Kidney (tissue), 22 donors: ENCODE measurements around the gene CFHR3. TPM values are rescaled to one million over a fixed set of nuclear protein-coding genes. Genes with fewer than 3 reads are reported as not detected.

ENCODE experiments used
- DNase-seq, 5 donors: peaks; one replicate each; pipeline ENCODE4 v3.0.0-alpha.2; 2013 to 2020
- FAIRE-seq: peaks from 2 replicates; lab custom pipeline; 2012; peaks lifted over from hg19 to GRCh38; lab: Jason Lieb, UNC
- H3K27ac ChIP-seq, 2 donors: one replicate each; pipeline ENCODE4 v1.7.0; 2013; ENCODE audit warnings: low read depth in 2 of 2, low read length in 2 of 2, inconsistent platforms in 1 of 2
- H3K27me3 ChIP-seq: one replicate; pipeline ENCODE4 v1.7.1; 2013; ENCODE audit warnings: low read length, inconsistent platforms; ENCODE audit not compliant: control insufficient read depth, insufficient read depth
- H3K36me3 ChIP-seq, 3 donors: one replicate each; pipeline versions ENCODE4 v1.7.0 to v1.7.1; 2013; ENCODE audit warnings: low read length in 3 of 3, control low read depth in 1 of 3, inconsistent platforms in 1 of 3; ENCODE audit not compliant: insufficient read depth in 3 of 3, control insufficient read depth in 2 of 3
- H3K4me1 ChIP-seq, 3 donors: one replicate each; pipeline versions ENCODE4 v1.7.0 to v1.7.1; 2013; ENCODE audit warnings: low read length in 3 of 3, inconsistent platforms in 1 of 3, low read depth in 1 of 3; ENCODE audit not compliant: control insufficient read depth in 2 of 3, insufficient read depth in 2 of 3
- H3K4me3 ChIP-seq, 3 donors: one replicate each; pipeline versions ENCODE4 v1.7.0 to v1.8.1; 2013; ENCODE audit warnings: low read length in 3 of 3, control low read depth in 1 of 3, inconsistent platforms in 1 of 3
- H3K9ac ChIP-seq, 3 donors: one replicate each; pipeline versions ENCODE4 v1.7.0 to v1.7.1; 2013; ENCODE audit warnings: low read length in 3 of 3, control low read depth in 1 of 3, inconsistent platforms in 1 of 3
- H3K9me3 ChIP-seq, 3 donors: one replicate each; pipeline versions ENCODE4 v1.7.0 to v1.7.1; 2013; ENCODE audit warnings: low read length in 3 of 3, control low read depth in 1 of 3, inconsistent platforms in 1 of 3; ENCODE audit not compliant: control insufficient read depth in 2 of 3, insufficient read depth in 1 of 3
- CTCF ChIP-seq: IDR thresholded peaks from 3 replicates; pipeline ENCODE4 v1.5.1; 2012; ENCODE audit warnings: mild to moderate bottlenecking, moderate library complexity, borderline replicate concordance; ENCODE audit not compliant: insufficient read depth; ENCODE audit errors: extremely low read depth
- intact Hi-C: fragments of 100-400 bp; cut with DNase I; formaldehyde crosslinking; loops from one replicate; pipeline ENCODE4 v1.11.1; 2022
- long read RNA-seq, 10 donors: library from polyadenylated mRNA in 1 of 10; unstranded in 1 of 10; transcript quantifications; one replicate each; pipeline ENCODE4 v2.0.0 and lab custom pipeline, GENCODE V29; 2021 to 2026
- polyA plus RNA-seq: library from polyadenylated mRNA; stranded (reverse); fragments of 350-450 nt; fragmentation: Illumina TruSeq; extraction: RNeasy Lipid Tissue Mini Kit (QIAGEN cat#74804); gene quantifications from one replicate; pipeline ENCODE4 v1.2.3, GENCODE V29; 2014; ENCODE audit warnings: low read depth, low replicate concordance; ENCODE audit not compliant: insufficient read depth
- total RNA-seq: library from RNA; stranded (reverse); fragmentation: NEBNext Ultra II Directional; extraction: Animal tissue kit (Norgen Biotek cat#: 25700); gene quantifications from one replicate; pipeline ENCODE4 v1.2.1, GENCODE V29; 2021
- donor health status: control.
- donor health status: control.
- donor health status: control.
- donor health status: control.
- donor health status: control.
- donor health status: DM: yes; HTN: yes; CAD: no.
- donor health status: Normal renal cell carcinoma (clear cell type).

CFHR3 gene
- total RNA-seq (2.1 TPM), polyA plus RNA-seq (not detected)
- long read RNA-seq, donor 1 = 0 reads
- long read RNA-seq, donor 2 = 0 reads
- long read RNA-seq, donor 3 = 0 reads
- long read RNA-seq, donor 4 = 0 reads
- long read RNA-seq, donor 5 = 0 reads
- long read RNA-seq, donor 6 = 0 reads
- long read RNA-seq, donor 7, partial matches to known transcripts = 0 of 1 reads
- long read RNA-seq, donor 7, other reads (novel, unspliced or antisense) = 1 of 1 reads
- long read RNA-seq, donor 8 = 0 reads
- long read RNA-seq, donor 9 = 0 reads
- long read RNA-seq, donor 10 = 0 reads

GRCh38 chr1:196774603-196775002 lies at the start of gene CFHR3:
Gene CFHR3 (plus strand): TSS chr1:196774840. CDS start chr1:196774887, 47 bp downstream.
- FAIRE-seq (no peak), DNase-seq (no peak)
- Histone ChIP-seq H3K27me3 (no peaks in the 10 kb centered on the region), H3K4me3 (no peak within 1 kb of the TSS), H3K4me1 (no peaks in the 10 kb centered on the region), H3K9me3 (no peaks in the 10 kb centered on the region), H3K27ac (no peak within 1 kb of the TSS), H3K36me3 (no peaks in the 10 kb centered on the region), H3K9ac (no peak within 1 kb of the TSS)
- intact Hi-C loops = no loop called here
- no peak for TF ChIP-seq CTCF

GRCh38 chr1:196732526-196732925 lies 42.1 kb upstream of the CFHR3 start:
- intact Hi-C loops = no loop called here
- Histone ChIP-seq H3K9me3 (no peaks in the 10 kb centered on the region), H3K27me3 (no peaks in the 10 kb centered on the region), H3K4me3 (no peak overlapping the region), H3K36me3 (no peaks in the 10 kb centered on the region), H3K4me1 (no peaks in the 10 kb centered on the region), H3K9ac (no peak overlapping the region), H3K27ac (no peak overlapping the region)
- TF ChIP-seq CTCF = no peak
- DNase-seq (no peak), FAIRE-seq (no peak)

GRCh38 chr1:196733091-196733970 lies 41.3 kb upstream of the CFHR3 start:
- Histone ChIP-seq H3K36me3 (no peaks in the 10 kb centered on the region), H3K27me3 (no peaks in the 10 kb centered on the region), H3K9ac (no peak overlapping the region), H3K4me3 (no peak overlapping the region), H3K4me1 (no peaks in the 10 kb centered on the region), H3K27ac (no peak overlapping the region), H3K9me3 (peaks cover 0 to 5% (median 0%) of the 10 kb centered on the region in 3 donors)
- FAIRE-seq (no peak), DNase-seq (no peak)
- intact Hi-C loops = no loop called here
- TF ChIP-seq CTCF = no peak
